GM23338 (cell line): ENCODE results near the gene BNC2.

Experiments used
- ETS1 ChIP-seq: IDR thresholded peaks from 2 replicates; pipeline ENCODE4 v1.6.1; 2016; ENCODE audit warnings: antibody characterized with exemption
- EZH2 ChIP-seq: fragments of 200-600 bp; sonication (generic); IDR thresholded peaks from one replicate; pipeline ENCODE4 v1.8.0; 2017; ENCODE audit warnings: antibody characterized with exemption, mild to moderate bottlenecking, low read depth; ENCODE audit not compliant: unreplicated experiment
- EZH2phosphoT487 ChIP-seq: fragments of 200-600 bp; sonication (generic); IDR thresholded peaks from one replicate; pipeline ENCODE4 v1.8.1; 2018; ENCODE audit warnings: antibody characterized with exemption; ENCODE audit not compliant: unreplicated experiment
- NANOG ChIP-seq: IDR thresholded peaks from 2 replicates; pipeline ENCODE4 v1.6.1; 2016; ENCODE audit warnings: antibody characterized with exemption, borderline replicate concordance
- POLR2AphosphoS5 ChIP-seq: IDR thresholded peaks from 2 replicates; pipeline ENCODE4 v1.6.1; 2016; ENCODE audit warnings: antibody characterized with exemption, low read depth
- REST ChIP-seq: IDR thresholded peaks from one replicate; pipeline ENCODE4 v1.6.1; 2018; ENCODE audit warnings: antibody characterized with exemption; ENCODE audit not compliant: unreplicated experiment
- TF ChIP-seq, protein P1 (sequence below), 2 experiments: fragments of 200-600 bp in 1 of 2; sonication (generic) in 1 of 2; conservative IDR thresholded peaks; 2 replicates each; pipeline versions ENCODE4 v1.5.1 to v1.6.1; 2016 to 2017; ENCODE audit warnings: antibody characterized with exemption in 2 of 2, low read depth in 2 of 2, mild to moderate bottlenecking in 2 of 2, moderate library complexity in 1 of 2

- TF ChIP-seq, protein P1, sequence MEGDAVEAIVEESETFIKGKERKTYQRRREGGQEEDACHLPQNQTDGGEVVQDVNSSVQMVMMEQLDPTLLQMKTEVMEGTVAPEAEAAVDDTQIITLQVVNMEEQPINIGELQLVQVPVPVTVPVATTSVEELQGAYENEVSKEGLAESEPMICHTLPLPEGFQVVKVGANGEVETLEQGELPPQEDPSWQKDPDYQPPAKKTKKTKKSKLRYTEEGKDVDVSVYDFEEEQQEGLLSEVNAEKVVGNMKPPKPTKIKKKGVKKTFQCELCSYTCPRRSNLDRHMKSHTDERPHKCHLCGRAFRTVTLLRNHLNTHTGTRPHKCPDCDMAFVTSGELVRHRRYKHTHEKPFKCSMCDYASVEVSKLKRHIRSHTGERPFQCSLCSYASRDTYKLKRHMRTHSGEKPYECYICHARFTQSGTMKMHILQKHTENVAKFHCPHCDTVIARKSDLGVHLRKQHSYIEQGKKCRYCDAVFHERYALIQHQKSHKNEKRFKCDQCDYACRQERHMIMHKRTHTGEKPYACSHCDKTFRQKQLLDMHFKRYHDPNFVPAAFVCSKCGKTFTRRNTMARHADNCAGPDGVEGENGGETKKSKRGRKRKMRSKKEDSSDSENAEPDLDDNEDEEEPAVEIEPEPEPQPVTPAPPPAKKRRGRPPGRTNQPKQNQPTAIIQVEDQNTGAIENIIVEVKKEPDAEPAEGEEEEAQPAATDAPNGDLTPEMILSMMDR (conservative IDR thresholded peaks at IDR 0.05; ENCODE audit: low read depth in 2 of 2) = no peak
- no peak for TF ChIP-seq ETS1
- TF ChIP-seq EZH2 = no peak
- TF ChIP-seq POLR2AphosphoS5 = no peak
- TF ChIP-seq NANOG = no peak
- no peak for TF ChIP-seq EZH2phosphoT487
- TF ChIP-seq REST = no peak
These were observed 420.4 kb downstream of the BNC2 start for GRCh38 chr9:16450043-16450442.
